Activated T-helper 17 cell treated with anti-CD3 and anti-CD28 coated beads, Interleukin-2, amount 50 U/mL, for 72 hours (primary cell): ENCODE data around the gene GPR148. TPM values are rescaled to one million over a fixed set of nuclear protein-coding genes. Genes with fewer than 3 reads are reported as not detected.

Experiments used
- ATAC-seq: fragments of 150-1000 bp; cut with Tn5 transposase; replicated peaks from 2 replicates; pipeline ENCODE4 v1.10.0; 2021; ENCODE audit warnings: mild to moderate bottlenecking, moderate library complexity
- H3K27ac Mint-ChIP-seq: one replicate; pipeline ENCODE4 v1.8.0; 2022; ENCODE audit warnings: mixed read lengths
- H3K27me3 Mint-ChIP-seq: one replicate; pipeline ENCODE4 v1.8.0; 2022; ENCODE audit warnings: mixed read lengths
- H3K36me3 Mint-ChIP-seq: one replicate; pipeline ENCODE4 v1.8.0; 2022; ENCODE audit warnings: low read depth, mild to moderate bottlenecking, mixed read lengths
- H3K4me1 Mint-ChIP-seq: one replicate; pipeline ENCODE4 v1.8.0; 2022; ENCODE audit warnings: mixed read lengths
- H3K4me3 Mint-ChIP-seq: one replicate; pipeline ENCODE4 v1.8.0; 2022; ENCODE audit warnings: mild to moderate bottlenecking, mixed read lengths
- H3K9me3 Mint-ChIP-seq: one replicate; pipeline ENCODE4 v1.8.0; 2022; ENCODE audit warnings: mixed read lengths
- total RNA-seq, 2 donors: library from RNA; stranded (reverse); gene quantifications; one replicate each; pipeline ENCODE4 v1.2.3, GENCODE V29; 2022

GPR148 gene
- total RNA-seq, 2 donors from 2014 or later, result not detected

DNA sequence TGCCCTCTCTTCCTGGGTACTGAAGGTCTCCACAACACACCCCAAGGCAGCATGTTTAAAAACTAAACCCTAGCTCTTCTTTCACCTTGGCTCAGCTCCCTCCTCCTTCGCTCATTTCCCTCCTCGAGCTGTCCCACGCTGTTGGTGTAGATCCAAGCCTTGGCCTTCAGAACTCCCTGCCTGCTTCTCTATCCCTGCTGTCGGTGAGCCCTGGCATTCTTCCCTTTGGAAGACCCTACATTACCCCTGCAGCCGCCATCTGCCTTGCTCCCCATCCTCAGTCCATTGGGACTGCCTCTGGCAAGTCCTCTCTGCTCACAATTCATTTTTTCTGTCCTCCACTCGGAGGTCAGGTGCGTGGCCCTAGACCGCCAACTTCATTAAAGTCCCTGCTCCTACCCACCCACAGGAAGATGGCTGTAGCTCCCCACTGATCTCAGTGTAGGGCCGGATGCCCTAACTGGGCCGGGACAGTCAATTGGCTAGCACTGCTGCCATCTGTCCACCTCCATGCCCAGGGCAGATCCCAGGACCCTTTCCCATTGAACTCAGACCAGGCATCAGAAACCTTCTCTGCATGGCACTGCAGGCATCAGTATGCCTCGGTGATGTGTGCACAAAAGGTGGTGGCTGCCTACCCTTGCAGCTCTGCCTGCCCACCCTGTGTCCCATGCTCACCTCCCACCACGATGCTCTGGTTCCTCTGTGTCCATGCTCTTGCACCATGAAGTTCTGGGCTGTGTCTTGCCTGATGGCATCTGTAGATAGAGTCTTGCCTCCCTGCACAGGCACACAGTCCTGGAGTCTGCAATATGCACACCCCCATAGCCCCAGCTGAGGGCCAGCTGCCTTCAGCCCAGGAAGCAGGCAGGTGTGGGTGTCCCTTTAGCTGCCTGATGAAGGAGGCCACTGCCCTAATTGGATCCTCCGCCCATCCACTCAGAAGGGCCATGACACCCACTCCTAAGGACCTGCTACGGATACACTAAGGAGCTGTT, 32.2 kb downstream of the GPR148 start:
- Mint-ChIP-seq H3K9me3 (no peaks in the 10 kb centered on the region), H3K36me3 (no peaks in the 10 kb centered on the region), H3K27me3 (peaks cover 39% of the 10 kb centered on the region), H3K4me1 (no peaks in the 10 kb centered on the region), H3K4me3 (no peak overlapping the region), H3K27ac (no peak overlapping the region)
- no peak for ATAC-seq

DNA sequence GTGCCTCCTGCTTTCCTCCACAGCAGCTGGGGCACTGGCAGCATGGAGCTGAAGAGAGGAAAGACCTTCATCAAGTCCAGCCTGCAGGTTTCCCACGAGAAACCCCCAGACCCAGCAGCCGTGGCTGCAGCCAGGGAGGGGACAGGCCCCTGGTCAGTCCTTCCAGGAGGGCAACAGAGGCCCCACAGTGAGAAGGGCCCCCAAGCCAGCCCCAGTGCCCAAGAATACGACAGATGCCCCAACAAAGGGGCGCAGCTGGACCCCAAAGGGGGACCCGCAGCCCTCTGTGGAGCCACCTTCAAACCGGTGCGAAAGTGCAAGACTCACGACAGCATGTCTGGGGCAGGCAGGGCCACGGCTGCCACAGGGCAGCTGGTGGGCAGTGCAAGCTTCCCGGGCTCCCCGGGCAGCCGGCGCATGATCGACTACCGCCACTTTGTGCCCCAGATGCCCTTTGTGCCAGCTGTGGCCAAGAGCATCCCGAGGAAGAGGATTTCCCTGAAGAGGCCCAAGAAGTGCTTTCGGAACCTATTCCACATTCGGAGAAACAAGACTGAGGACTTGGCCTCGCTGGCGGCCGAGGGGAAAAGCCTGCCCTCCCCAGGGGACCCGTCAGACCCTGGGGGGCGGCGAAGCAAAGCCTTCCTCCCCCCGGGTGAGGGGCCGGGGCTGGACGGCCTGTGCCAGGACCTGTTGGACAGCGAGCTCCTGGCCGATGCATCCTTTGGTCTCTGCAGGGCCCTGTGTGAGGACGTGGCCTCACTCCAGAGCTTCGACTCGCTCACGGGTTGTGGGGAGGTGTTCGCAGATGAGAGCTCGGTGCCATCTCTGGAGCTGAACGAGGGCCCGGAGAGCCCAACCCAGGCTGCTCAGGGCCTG, 33.4 kb downstream of the GPR148 start:
- Mint-ChIP-seq H3K9me3 (no peaks in the 10 kb centered on the region), H3K27ac (no peak overlapping the region), H3K27me3 (peaks cover 38% of the 10 kb centered on the region)

DNA sequence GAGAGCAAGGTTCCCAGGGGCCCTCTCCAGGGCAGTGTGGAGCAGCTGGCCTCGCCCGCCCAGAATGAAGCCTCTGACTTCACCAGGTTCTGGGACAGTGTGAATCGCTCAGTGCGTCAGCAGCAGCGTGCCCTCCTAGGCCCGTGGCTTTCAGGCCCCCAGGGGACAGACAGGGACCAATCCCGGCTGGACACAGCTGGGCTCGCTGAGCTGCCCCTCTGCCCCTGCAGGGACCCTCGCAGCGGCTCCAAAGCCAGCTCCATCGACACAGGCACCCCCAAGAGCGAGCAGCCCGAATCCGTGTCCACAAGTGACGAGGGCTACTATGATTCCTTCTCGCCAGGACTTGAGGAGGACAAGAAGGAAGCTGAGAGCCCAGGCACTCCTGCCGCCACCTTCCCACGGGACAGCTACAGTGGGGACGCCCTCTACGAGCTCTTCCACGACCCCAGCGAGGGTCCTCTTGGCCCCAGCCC, 34.1 kb downstream of the GPR148 start:
- peaks cover 35% of the 10 kb centered on the region for H3K27me3 Mint-ChIP-seq
- no peaks in the 10 kb centered on the region for H3K4me1 Mint-ChIP-seq
- H3K4me3 Mint-ChIP-seq, result no peak overlapping the region
- no peaks in the 10 kb centered on the region for H3K36me3 Mint-ChIP-seq
- no peak overlapping the region for H3K27ac Mint-ChIP-seq
- H3K9me3 Mint-ChIP-seq, result no peaks in the 10 kb centered on the region
- no peak for ATAC-seq

More for the DNA sequence above, 33.4 kb downstream of the GPR148 start:
- ATAC-seq, result no peak
- H3K36me3 Mint-ChIP-seq, result no peaks in the 10 kb centered on the region
- no peaks in the 10 kb centered on the region for H3K4me1 Mint-ChIP-seq
- no peak overlapping the region for H3K4me3 Mint-ChIP-seq

DNA sequence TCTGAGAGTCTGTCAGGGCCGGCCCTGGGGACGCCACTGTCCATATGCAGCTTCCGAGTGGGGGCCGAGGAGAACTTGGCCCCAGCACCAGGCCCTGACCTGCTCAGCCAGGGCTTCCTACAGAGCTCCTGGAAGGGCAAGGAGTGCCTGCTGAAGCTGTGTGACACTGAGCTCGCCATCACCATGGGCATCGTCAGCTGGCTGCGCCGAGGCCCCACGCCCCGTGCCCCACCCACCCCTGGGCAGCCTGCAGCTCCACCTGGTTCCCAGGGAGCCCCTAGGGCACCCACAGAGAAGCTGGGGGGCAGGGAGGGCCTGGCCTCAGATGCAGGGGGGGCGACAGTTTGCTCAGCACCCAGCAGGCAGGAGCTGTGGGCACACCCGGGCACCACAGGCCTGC, 34.5 kb downstream of the GPR148 start:
- no peak overlapping the region for H3K4me3 Mint-ChIP-seq
- no peaks in the 10 kb centered on the region for H3K36me3 Mint-ChIP-seq
- no peaks in the 10 kb centered on the region for H3K9me3 Mint-ChIP-seq
- no peak overlapping the region for H3K27ac Mint-ChIP-seq
- no peak for ATAC-seq
- peaks cover 33% of the 10 kb centered on the region for H3K27me3 Mint-ChIP-seq
- H3K4me1 Mint-ChIP-seq, result no peaks in the 10 kb centered on the region

DNA sequence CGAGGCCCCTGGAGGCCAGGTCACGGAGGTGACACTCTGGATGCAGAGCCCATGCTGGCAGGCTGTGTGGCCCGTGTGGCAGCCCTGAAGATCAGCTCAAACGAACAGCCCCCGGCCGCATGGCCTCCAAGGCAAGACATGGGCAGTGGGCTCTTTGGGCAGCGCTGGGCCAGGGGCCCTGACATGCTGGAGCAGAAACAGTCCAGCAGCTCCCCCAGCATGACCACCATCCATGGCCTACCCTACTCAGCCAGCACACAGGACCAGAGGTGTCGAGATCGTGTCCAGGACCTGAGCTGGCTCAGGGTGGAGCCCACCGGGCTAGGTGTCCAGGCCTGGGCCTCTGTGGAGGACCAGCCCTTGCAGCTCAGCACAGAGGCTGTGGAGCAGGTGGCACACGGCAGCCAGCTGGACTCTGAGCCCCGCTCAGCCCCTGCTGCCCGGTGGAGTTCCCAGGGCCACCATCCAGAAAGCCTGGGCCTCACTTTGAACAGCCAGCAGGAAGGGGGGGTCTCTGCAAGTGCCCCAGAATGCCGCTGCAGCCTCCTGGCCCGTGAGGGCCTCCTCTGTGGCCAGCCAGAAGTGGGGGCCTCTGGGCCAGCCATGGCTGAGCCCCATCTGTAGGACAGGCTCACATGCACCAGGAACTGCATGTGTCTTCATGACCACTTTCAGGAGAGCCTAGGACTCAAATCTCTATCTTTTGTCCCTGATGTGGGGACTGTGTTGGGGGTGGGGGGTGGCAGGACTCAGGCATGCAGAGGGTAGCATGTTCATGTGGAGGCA, 35.4 kb downstream of the GPR148 start:
- no peaks in the 10 kb centered on the region for H3K4me1 Mint-ChIP-seq
- no peaks in the 10 kb centered on the region for H3K9me3 Mint-ChIP-seq
- ATAC-seq, result no peak
- no peak overlapping the region for H3K4me3 Mint-ChIP-seq
- peaks cover 28% of the 10 kb centered on the region for H3K27me3 Mint-ChIP-seq
- no peak overlapping the region for H3K27ac Mint-ChIP-seq
- H3K36me3 Mint-ChIP-seq, result no peaks in the 10 kb centered on the region

DNA sequence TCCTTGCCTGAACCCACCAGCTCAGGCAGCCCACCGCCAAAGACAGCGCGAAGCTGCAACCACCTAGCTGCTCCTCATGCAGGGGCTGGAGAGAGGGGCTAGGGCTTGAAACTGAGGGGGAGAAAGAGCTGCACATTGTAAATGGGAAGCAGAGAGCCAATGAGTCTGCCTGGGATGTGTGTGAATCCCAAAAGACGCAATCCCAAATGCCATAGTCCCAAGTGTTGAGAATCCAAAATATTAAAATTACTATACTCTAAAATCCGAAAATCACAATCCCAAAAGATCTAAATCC, 35.9 kb downstream of the GPR148 start:
- Mint-ChIP-seq H3K4me3 (no peak overlapping the region), H3K4me1 (no peaks in the 10 kb centered on the region), H3K9me3 (no peaks in the 10 kb centered on the region), H3K27ac (no peak overlapping the region), H3K27me3 (peaks cover 31% of the 10 kb centered on the region), H3K36me3 (no peaks in the 10 kb centered on the region)
- ATAC-seq, result no peak

DNA sequence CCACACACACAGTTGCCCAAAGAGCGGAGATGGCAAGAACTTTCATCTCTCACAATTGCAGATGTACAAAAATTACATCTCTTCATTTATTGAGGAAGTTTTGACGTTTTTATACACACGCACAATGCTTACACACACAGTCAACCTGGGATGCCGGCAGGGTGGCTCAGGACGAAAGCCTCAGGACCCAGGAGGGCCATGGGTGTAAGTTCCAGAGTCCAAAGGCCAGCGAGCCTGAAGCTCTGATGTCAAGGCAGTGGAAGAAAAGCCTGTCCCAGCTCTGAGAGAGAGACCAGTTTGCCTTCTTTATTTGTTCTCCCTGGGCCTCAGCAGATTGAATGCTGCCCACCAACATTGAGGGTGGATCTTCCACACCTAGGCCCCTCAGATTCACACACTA, 36.6 kb downstream of the GPR148 start:
- no peaks in the 10 kb centered on the region for H3K9me3 Mint-ChIP-seq
- H3K36me3 Mint-ChIP-seq, result no peaks in the 10 kb centered on the region
- no peaks in the 10 kb centered on the region for H3K4me1 Mint-ChIP-seq
- ATAC-seq, result no peak
- H3K27ac Mint-ChIP-seq, result no peak overlapping the region
- H3K27me3 Mint-ChIP-seq, result peaks cover 34% of the 10 kb centered on the region
- no peak overlapping the region for H3K4me3 Mint-ChIP-seq

DNA sequence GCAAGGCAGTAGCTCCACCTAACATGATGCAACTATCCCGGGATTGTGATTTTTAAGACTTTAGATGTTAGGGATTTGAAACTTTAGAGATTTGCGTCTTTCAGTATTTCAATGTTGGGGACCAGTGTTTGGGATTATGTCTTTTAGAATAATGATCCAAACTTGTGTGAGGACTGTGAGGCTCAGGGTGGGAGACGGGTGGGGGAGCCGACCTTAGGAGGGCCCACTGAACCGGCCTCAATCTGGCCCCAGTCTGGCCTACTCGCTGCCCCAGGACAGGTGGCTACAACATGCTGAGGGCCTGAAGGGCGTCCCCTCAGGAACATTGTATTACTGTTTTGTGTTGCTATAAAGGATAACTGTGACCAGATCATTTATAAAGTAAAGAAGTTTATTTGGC, 37.2 kb downstream of the GPR148 start:
- Mint-ChIP-seq H3K4me3 (no peak overlapping the region), H3K27me3 (peaks cover 28% of the 10 kb centered on the region), H3K9me3 (no peaks in the 10 kb centered on the region), H3K4me1 (no peaks in the 10 kb centered on the region), H3K36me3 (no peaks in the 10 kb centered on the region), H3K27ac (no peak overlapping the region)
- no peak for ATAC-seq

DNA sequence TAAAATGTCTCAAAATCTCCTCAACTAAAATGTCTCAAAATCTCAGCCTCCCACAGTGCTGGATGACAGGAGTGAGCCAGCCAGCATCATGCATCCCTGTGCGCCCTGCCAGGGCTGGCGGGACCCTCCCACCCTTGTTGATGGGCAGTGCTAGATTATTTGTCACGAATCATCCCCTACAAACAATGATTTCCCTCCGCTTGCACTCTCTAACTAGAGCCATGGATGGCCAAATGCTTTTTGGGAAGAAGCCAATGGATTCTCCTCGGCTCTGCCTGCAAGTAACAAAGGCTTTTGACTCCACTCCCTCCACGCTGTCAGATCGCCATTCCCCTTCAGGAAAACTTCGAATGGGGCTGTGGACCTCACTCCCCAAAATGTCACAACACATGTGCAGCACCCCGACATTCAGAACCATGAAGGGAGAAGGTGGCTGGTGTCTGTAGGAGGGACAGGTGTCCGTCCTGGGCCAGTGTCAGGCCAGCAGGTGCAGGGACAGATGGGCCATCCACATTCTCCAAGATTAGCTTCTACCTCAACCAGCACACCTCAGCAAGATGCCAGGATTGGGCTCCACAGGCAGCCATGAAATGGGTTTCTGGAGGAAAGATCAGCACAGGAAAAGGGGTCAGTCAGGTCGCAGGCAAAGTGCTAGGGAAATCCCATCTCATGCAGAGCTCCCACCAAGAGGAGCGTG, 38.0 kb downstream of the GPR148 start:
- Mint-ChIP-seq H3K4me1 (no peaks in the 10 kb centered on the region), H3K27me3 (peaks cover 21% of the 10 kb centered on the region), H3K4me3 (no peak overlapping the region), H3K36me3 (no peaks in the 10 kb centered on the region), H3K9me3 (no peaks in the 10 kb centered on the region), H3K27ac (no peak overlapping the region)
- no peak for ATAC-seq

DNA sequence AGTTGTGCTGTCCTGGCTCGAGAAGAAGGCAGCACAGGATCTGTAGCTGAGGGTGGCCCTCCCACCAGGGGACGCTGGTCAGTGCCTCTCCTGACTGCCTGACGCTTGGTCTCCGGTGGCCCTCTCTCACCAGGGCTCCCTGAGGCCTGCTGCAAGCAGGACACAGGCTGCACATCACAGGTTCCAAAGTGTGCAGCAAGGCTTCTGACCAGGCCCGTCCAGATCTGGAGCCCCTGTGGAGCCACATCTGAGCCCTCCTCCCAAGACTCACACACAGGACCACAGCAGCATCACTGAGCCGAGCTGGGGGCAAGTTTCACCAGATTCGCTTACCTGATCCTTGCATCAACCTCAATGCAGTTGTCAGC, 38.5 kb downstream of the GPR148 start:
- no peaks in the 10 kb centered on the region for H3K4me1 Mint-ChIP-seq

DNA sequence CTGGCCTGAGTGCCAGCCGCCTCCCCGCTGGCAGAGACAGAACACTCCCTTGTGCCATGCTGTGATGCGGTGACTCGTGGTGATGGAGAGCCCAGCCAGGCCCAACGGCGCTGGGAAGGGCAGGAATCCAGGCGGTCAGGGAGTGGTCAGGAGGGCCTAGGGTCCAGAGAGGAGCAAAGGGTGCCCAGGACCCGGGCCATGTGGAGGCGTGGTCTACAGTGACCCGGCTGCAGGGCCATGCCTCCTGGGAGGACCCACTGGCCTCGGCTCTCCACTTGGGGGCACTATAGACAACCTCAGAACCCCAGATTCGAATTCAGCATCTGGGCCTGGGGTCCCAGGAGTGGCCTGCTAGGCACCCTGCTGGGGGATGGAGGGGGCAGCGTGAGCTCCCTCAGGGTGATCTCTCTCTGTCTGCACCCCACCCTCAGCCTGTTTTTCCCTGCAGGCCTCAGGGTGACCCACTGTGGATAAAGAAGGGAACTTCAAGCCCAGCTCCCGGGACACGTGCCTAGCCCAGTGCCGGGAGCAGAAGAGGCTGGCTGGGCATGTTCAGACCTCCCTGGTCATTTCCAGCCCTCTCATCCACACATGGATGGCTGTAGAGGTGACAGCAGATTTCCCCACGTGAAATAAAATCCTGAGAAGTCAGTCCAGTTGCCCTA, 39.5 kb downstream of the GPR148 start:
- no peaks in the 10 kb centered on the region for H3K36me3 Mint-ChIP-seq
- no peak overlapping the region for H3K4me3 Mint-ChIP-seq
- H3K27ac Mint-ChIP-seq, result no peak overlapping the region
- no peak for ATAC-seq
- peaks cover 21% of the 10 kb centered on the region for H3K27me3 Mint-ChIP-seq
- H3K9me3 Mint-ChIP-seq, result no peaks in the 10 kb centered on the region
- H3K4me1 Mint-ChIP-seq, result no peaks in the 10 kb centered on the region

More for the DNA sequence above, 38.5 kb downstream of the GPR148 start:
- no peak for ATAC-seq
- H3K36me3 Mint-ChIP-seq, result no peaks in the 10 kb centered on the region
- no peak overlapping the region for H3K27ac Mint-ChIP-seq
- H3K4me3 Mint-ChIP-seq, result no peak overlapping the region
- peaks cover 21% of the 10 kb centered on the region for H3K27me3 Mint-ChIP-seq
- no peaks in the 10 kb centered on the region for H3K9me3 Mint-ChIP-seq

DNA sequence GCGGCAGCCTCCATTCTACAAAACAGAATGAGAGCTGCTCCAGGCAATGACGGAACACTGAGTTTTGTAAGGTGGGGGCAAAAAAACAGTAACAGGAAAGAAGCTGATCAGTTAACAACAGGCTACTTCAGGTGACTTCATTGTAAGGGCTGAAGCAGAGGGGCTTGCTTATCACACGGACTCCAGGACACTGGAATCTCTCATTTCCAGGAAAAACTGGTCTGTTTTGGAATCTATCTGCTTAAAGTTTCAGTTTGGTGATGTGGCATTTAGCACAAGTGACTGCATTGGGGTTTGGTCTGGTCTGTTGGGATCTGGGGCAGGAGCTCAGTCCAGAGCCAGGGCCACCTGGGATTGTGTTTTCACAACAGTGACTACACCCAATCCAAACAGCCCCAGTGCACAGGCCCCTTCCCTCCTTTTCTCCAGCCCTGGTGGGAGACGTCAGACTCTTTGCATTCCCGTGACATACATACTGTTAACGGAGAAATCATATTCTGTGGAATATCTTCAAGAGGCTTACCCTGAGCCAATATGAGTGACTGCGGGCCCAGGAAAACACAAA, 40.6 kb downstream of the GPR148 start:
- Mint-ChIP-seq H3K4me3 (no peak overlapping the region), H3K27me3 (peaks cover 21% of the 10 kb centered on the region), H3K27ac (no peak overlapping the region), H3K4me1 (no peaks in the 10 kb centered on the region), H3K9me3 (no peaks in the 10 kb centered on the region), H3K36me3 (no peaks in the 10 kb centered on the region)
- ATAC-seq, result no peak

DNA sequence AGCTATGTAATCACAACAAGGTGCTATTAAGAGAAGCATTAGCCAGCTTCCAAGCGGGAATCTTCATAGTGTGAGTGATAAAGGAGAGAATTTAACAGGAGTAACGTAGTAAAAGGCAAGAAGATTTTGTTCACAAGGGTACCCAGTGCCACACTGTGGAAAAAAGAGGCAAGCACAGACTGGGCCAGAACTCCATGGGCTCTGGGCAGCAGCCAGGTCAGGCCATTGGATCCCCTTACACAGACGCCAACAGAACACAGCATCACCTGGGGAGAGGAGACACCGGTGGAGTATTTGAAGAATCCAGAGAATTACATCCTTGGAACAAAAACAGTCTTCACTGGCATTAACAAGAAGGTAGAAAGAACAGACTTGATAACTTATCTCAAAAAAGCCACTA, 47.7 kb downstream of the GPR148 start:
- no peaks in the 10 kb centered on the region for H3K36me3 Mint-ChIP-seq
- H3K27ac Mint-ChIP-seq, result no peak overlapping the region
- H3K4me3 Mint-ChIP-seq, result no peak overlapping the region
- no peaks in the 10 kb centered on the region for H3K4me1 Mint-ChIP-seq
- peaks cover 22% of the 10 kb centered on the region for H3K27me3 Mint-ChIP-seq
- no peak for ATAC-seq
- no peaks in the 10 kb centered on the region for H3K9me3 Mint-ChIP-seq
